GM12891 (cell line): ENCODE data around the gene CCNA2.

Experiments
- POLR2A ChIP-seq: IDR thresholded peaks from 2 replicates; pipeline ENCODE4 v1.6.1; 2011; ENCODE audit warnings: low read depth, low read length, control low read depth
- POLR2AphosphoS5 ChIP-seq: IDR thresholded peaks from 2 replicates; pipeline ENCODE4 v1.6.1; 2011; ENCODE audit warnings: low read depth, low read length, control low read depth

DNA sequence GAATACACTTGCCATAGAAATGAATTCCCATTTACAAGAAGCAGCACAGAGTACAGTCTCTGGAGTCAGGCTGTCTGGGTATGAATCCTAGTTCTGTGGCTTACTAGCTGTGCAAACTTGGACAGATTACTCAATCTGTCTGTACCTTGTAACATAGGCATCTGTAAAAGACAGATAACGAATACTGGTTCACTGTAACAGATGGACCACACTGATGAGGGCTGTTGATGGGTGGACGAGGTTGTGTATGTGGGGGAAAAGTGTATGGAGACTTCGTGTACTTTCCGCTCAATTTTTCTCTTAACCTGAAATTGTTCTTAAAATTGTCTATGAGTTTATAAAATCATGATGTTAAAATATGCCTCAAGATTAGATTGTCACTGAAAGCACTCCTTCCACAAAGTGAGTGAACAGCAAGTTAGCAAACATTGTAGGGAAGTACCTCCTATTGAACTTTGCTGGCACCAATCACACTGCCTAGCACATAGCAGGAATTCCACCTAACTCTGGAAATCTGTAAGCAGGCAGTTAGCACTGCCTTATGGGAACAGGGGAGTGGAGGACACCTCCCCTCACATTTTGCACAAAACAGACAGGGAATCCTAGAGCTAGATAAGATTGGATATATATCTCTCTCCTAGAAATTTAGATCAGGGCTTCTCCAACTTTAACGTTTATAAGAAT lies 29.0 kb downstream of the CCNA2 start:
- TF ChIP-seq POLR2A: no peak
- no peak for TF ChIP-seq POLR2AphosphoS5
